A172 (cell line): Measurements from ENCODE around the gene SLBP. TPM values are rescaled to one million over a fixed set of nuclear protein-coding genes. Genes with fewer than 3 reads are reported as not detected.
"Not testable (repeated sequence)": the region's sequence is repeated elsewhere in the genome, so short reads cannot be mapped to it uniquely, and the experiment has no call there.

ENCODE experiments used
- DNase-seq: peaks from one replicate; pipeline ENCODE4 v3.0.0-alpha.2; 2015; ENCODE audit warnings: low spot score
- total RNA-seq: library from RNA; depleted of rRNA; stranded (reverse); fragments of >200 nt; shearing (Covaris generic); gene quantifications from 2 replicates; pipeline ENCODE4 v1.2.3, GENCODE V29; 2014

Gene SLBP
- total RNA-seq, 1 experiment from 2014 or later = 163 TPM

- DNase-seq = no peak
Measured at GRCh38 chr4:1676605-1677525, 35.3 kb downstream of the SLBP start.

GRCh38 chr4:1675802-1676137 is 36.3 kb downstream of the SLBP start:
- DNase-seq = no peak

GRCh38 chr4:1675136-1675801 is 36.9 kb downstream of the SLBP start:
- DNase-seq = no peak

- DNase-seq = no peak
Measured at GRCh38 chr4:1674682-1675081, 37.4 kb downstream of the SLBP start.

GRCh38 chr4:1673671-1674070 is 38.4 kb downstream of the SLBP start:
- no peak for DNase-seq

GRCh38 chr4:1671011-1671410 is 41.1 kb downstream of the SLBP start:
- not testable (repeated sequence) for DNase-seq

- no peak for DNase-seq
Measured at GRCh38 chr4:1670279-1670678, 41.8 kb downstream of the SLBP start.

GRCh38 chr4:1669850-1670249 is 42.3 kb downstream of the SLBP start:
- DNase-seq = no peak

- no peak for DNase-seq
Measured at GRCh38 chr4:1669270-1669669, 42.8 kb downstream of the SLBP start.

- no peak for DNase-seq
Measured at GRCh38 chr4:1668488-1668840, 43.7 kb downstream of the SLBP start.

- DNase-seq = no peak
Measured at GRCh38 chr4:1667273-1667672, 44.8 kb downstream of the SLBP start.

- no peak for DNase-seq
Measured at GRCh38 chr4:1666391-1666790, 45.7 kb downstream of the SLBP start.

- no peak for DNase-seq
Measured at GRCh38 chr4:1664141-1664540, 48.0 kb downstream of the SLBP start.

GRCh38 chr4:1663549-1663948 is 48.6 kb downstream of the SLBP start:
- no peak for DNase-seq

- no peak for DNase-seq
Measured at GRCh38 chr4:1661695-1662094, 50.4 kb downstream of the SLBP start.

- DNase-seq = no peak
Measured at GRCh38 chr4:1660948-1661677, 51.0 kb downstream of the SLBP start.

- no peak for DNase-seq
Measured at GRCh38 chr4:1659104-1660043, 52.7 kb downstream of the SLBP start.

GRCh38 chr4:1658581-1658980 is 53.5 kb downstream of the SLBP start:
- no peak for DNase-seq

- peak; percentile 13 for DNase-seq
Measured at GRCh38 chr4:1658146-1658545, 54.0 kb downstream of the SLBP start.

GRCh38 chr4:1656986-1657385 is 55.1 kb downstream of the SLBP start:
- DNase-seq = no peak

- no peak for DNase-seq
Measured at GRCh38 chr4:1656132-1656531, 56.0 kb downstream of the SLBP start.

- no peak for DNase-seq
Measured at GRCh38 chr4:1655676-1656075, 56.4 kb downstream of the SLBP start.
